Peyer's patch (tissue), 4 donors: Measurements from ENCODE around the gene PACRG.

Source experiments
- POLR2A ChIP-seq, 2 donors: fragments of 450-650 bp; IDR thresholded peaks; one replicate each; pipeline ENCODE4 v1.5.1; 2017; ENCODE audit warnings: antibody characterized with exemption in 2 of 2, mild to moderate bottlenecking in 2 of 2, moderate library complexity in 2 of 2
- TF ChIP-seq, protein P1 (sequence below), 6 experiments: fragments of 450-650 bp in 4 of 6; fragments of 200-600 bp in 2 of 6; sonication (generic) in 1 of 6; IDR thresholded peaks; one replicate each; pipeline ENCODE4 v1.5.1; 2017 to 2019; ENCODE audit warnings: antibody characterized with exemption in 6 of 6, mild to moderate bottlenecking in 3 of 6, moderate library complexity in 1 of 6

DNA sequence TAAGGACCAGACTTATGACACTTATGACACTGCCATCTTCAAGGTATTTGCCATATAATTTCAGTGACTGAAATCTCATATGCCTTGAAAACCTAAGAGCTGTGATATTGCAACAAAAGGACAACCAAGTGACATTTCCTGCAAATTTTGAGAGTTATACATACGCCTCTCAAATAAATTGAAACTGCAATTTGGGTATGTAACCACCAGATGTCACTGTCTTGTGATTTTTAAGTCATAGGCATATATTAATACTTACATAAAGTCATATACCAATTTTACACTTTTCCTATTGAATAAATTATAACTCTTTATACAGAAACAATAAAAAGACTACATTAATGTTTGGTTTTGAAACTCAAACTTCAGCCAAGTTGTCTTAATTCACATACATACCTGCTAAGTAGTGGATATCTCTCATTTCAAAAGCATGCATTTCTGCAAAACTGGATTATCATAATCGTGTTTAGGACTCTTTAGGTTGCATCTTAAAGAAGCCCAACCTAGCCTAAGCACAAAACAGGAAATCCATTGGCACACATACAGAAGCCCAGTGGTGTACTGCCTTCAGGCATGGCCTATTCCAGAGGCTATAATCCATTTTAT lies 180.2 kb downstream of the PACRG start:
- TF ChIP-seq, protein P1, sequence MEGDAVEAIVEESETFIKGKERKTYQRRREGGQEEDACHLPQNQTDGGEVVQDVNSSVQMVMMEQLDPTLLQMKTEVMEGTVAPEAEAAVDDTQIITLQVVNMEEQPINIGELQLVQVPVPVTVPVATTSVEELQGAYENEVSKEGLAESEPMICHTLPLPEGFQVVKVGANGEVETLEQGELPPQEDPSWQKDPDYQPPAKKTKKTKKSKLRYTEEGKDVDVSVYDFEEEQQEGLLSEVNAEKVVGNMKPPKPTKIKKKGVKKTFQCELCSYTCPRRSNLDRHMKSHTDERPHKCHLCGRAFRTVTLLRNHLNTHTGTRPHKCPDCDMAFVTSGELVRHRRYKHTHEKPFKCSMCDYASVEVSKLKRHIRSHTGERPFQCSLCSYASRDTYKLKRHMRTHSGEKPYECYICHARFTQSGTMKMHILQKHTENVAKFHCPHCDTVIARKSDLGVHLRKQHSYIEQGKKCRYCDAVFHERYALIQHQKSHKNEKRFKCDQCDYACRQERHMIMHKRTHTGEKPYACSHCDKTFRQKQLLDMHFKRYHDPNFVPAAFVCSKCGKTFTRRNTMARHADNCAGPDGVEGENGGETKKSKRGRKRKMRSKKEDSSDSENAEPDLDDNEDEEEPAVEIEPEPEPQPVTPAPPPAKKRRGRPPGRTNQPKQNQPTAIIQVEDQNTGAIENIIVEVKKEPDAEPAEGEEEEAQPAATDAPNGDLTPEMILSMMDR (IDR thresholded peaks at IDR 0.05) = peak in 5 of 6 experiments; percentile 13 to 24 (median 19)
- TF ChIP-seq POLR2A (IDR thresholded peaks at IDR 0.05) = no peak
